Measurements from ENCODE around the gene CAVIN2. TPM values are rescaled to one million over a fixed set of nuclear protein-coding genes. Genes with fewer than 3 reads are reported as not detected.

The CAVIN2 gene, protein sequence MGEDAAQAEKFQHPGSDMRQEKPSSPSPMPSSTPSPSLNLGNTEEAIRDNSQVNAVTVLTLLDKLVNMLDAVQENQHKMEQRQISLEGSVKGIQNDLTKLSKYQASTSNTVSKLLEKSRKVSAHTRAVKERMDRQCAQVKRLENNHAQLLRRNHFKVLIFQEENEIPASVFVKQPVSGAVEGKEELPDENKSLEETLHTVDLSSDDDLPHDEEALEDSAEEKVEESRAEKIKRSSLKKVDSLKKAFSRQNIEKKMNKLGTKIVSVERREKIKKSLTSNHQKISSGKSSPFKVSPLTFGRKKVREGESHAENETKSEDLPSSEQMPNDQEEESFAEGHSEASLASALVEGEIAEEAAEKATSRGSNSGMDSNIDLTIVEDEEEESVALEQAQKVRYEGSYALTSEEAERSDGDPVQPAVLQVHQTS
- 93.9 TPM for total RNA-seq
- long read RNA-seq, transcript CAVIN2-201 (2 exons, 3,229 nt) = major isoform, 261 of 273 reads
- long read RNA-seq, partial matches to known transcripts = 10 of 273 reads
- long read RNA-seq, other reads (novel, unspliced or antisense) = 2 of 273 reads

DNA sequence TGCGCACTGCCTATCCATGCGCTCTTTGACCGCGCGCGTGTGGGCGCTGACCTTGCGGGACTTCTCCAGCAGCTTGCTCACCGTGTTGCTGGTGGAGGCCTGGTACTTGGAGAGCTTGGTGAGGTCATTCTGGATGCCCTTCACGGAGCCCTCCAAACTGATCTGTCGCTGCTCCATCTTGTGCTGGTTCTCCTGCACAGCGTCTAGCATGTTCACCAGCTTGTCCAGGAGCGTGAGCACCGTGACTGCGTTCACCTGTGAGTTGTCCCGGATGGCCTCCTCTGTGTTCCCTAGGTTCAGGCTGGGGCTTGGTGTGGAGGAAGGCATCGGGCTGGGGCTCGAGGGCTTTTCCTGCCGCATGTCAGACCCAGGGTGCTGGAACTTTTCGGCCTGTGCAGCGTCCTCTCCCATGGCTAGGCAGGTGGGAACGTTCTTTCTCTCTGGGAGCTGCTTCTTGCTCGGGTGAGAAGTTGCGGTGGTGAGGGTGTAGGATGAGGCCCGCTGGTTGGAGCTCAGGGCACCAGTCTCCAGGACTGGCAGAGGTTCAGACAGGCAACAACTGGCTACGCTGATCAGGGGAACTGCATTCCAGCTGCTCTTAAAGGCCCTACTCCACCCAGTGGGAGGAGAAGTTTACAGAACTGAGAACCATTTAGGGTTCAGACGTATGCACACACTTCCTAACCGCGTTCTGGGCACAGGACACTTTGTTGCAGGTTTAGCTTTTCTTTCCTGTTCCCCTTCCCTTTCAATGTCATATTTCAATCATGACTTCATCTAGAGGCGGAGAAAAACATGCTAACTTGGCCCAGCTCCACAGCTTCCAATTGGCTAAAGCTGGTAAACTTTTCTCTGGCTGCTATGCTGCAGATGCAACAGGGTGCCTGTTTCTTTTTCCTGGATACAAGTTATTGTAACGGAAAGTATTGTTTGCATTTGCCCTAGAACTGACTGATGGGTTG is at the start of gene CAVIN2:
Gene CAVIN2, minus strand, starts transcription at position 574 of the 962 bp plus-strand sequence. Its CDS starts 163 bp downstream, at position 411.
- intact Hi-C loops (cut with micrococcal nuclease) = no loop called here

DNA sequence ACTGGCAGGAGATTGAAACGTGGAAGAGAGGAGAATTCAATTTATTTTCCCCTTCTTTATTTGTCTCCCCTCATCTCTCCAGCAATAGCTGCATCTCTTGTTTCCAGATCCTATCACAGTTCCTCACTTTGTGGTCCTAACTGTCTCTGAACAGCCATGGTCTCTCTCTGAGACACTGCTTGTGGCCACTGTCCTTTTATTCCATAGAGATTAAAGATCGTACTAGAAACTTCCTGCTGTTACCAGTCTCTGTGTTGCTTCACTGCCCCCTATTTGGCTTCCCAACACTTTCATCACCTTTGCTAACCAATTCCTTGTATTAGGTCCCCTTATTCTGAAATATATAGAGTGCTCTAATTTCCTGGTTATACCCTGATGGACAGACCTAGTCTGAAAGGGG is 48.9 kb upstream of the CAVIN2 start:
- H3K27ac ChIP-seq (replicated peaks) = no peak overlapping the region
- no peak for DNase-seq
- no peaks in the 10 kb centered on the region for H3K36me3 ChIP-seq
- no peaks in the 10 kb centered on the region for H3K4me1 ChIP-seq
- H3K27me3 ChIP-seq (ENCODE audit: low read depth) = no peaks in the 10 kb centered on the region
- intact Hi-C loops (cut with micrococcal nuclease) = no loop called here
- TF ChIP-seq, protein P1, sequence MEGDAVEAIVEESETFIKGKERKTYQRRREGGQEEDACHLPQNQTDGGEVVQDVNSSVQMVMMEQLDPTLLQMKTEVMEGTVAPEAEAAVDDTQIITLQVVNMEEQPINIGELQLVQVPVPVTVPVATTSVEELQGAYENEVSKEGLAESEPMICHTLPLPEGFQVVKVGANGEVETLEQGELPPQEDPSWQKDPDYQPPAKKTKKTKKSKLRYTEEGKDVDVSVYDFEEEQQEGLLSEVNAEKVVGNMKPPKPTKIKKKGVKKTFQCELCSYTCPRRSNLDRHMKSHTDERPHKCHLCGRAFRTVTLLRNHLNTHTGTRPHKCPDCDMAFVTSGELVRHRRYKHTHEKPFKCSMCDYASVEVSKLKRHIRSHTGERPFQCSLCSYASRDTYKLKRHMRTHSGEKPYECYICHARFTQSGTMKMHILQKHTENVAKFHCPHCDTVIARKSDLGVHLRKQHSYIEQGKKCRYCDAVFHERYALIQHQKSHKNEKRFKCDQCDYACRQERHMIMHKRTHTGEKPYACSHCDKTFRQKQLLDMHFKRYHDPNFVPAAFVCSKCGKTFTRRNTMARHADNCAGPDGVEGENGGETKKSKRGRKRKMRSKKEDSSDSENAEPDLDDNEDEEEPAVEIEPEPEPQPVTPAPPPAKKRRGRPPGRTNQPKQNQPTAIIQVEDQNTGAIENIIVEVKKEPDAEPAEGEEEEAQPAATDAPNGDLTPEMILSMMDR (IDR thresholded peaks at IDR 0.05; ENCODE audit: borderline replicate concordance) = peak; percentile 9
- no peak overlapping the region for H3K4me3 ChIP-seq
- H3K9me3 ChIP-seq (replicated peaks) = peaks cover 8% of the 10 kb centered on the region

More for the DNA sequence above, at the start of gene CAVIN2:
- Histone ChIP-seq H3K27ac (replicated peaks) (peak within 1 kb of the TSS; percentile 96), H3K9me3 (replicated peaks) (no peaks in the 10 kb centered on the region), H3K36me3 (peaks cover 22% of the 10 kb centered on the region), H3K4me3 (peak within 1 kb of the TSS; percentile 79), H3K27me3 (ENCODE audit: low read depth) (no peaks in the 10 kb centered on the region), H3K4me1 (peaks cover 90% of the 10 kb centered on the region)
- TF ChIP-seq, protein P1 (IDR thresholded peaks at IDR 0.05; ENCODE audit: borderline replicate concordance) = peak; percentile 36
- DNase-seq = peak; percentile 71

DNA sequence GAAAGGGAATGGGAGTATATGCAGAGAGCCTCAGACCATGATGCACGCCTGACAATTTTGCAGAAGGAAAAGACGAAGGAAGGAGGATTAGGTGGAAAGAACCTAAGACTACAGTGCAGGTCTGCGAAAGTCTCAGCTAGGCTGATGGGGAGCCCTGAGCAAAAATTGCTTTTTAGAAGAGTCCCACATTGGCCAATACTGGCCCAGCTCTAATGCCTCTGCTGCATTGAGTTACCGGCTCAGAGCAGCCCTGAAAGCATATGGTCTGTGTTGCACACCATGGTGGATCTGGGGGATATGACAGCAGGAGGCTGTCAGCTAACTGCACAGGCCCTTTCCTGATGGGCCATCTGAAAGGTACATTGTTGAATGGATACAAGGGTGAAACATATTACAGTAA is 48.3 kb upstream of the CAVIN2 start:
- Histone ChIP-seq H3K36me3 (no peaks in the 10 kb centered on the region), H3K27me3 (ENCODE audit: low read depth) (no peaks in the 10 kb centered on the region), H3K9me3 (replicated peaks) (peaks cover 8% of the 10 kb centered on the region), H3K27ac (replicated peaks) (no peak overlapping the region), H3K4me3 (no peak overlapping the region), H3K4me1 (no peaks in the 10 kb centered on the region)
- TF ChIP-seq, protein P1 (IDR thresholded peaks at IDR 0.05; ENCODE audit: borderline replicate concordance) = no peak
- no peak for DNase-seq
- intact Hi-C loops (cut with micrococcal nuclease) = no loop called here

DNA sequence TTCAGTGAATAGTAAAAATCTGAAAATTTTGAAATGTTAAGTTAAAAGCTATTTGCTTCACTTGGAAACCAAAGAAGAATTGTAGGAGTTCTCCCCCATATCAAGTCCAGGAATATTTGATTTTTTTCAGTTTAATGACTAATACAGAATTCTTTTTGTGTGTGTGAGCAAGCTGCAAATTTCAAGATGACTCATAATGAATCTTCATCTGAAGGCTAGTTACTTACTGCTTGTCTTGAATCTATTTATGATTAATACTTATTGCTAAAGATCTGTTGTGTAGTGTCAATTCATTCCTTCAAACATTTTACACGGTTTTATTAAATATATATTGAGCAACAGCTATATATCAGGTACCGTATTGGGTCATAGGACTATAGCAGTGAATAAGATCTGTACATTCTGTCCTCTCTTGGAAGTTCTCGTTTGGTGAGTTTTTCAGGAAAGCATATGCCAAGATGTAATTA is 47.8 kb upstream of the CAVIN2 start:
- Histone ChIP-seq H3K4me3 (no peak overlapping the region), H3K4me1 (no peaks in the 10 kb centered on the region), H3K27ac (replicated peaks) (no peak overlapping the region), H3K36me3 (no peaks in the 10 kb centered on the region), H3K9me3 (replicated peaks) (peaks cover 8% of the 10 kb centered on the region), H3K27me3 (ENCODE audit: low read depth) (no peaks in the 10 kb centered on the region)
- intact Hi-C loops (cut with micrococcal nuclease) = no loop called here
- DNase-seq = no peak
- TF ChIP-seq, protein P1 (IDR thresholded peaks at IDR 0.05; ENCODE audit: borderline replicate concordance) = no peak

DNA sequence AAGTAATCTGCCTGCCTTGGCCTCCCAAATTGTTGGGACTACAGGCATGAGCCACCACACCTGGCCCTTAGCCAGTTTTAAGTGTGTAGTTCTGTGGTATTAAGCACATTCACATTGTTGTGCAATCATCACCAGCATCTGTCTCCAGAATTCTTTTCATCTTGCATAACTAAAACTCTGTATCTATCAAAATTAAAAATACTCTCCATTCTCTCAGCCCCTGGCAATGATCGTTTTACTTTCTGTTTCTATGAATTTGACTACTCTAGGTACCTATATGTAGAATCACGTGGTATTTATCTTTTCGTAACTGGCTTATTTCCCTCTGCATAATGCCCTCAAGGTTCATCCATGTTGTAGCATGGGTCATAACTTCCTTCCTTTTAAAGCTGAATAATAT is 45.5 kb upstream of the CAVIN2 start:
- Histone ChIP-seq H3K4me3 (no peak overlapping the region), H3K36me3 (no peaks in the 10 kb centered on the region), H3K9me3 (replicated peaks) (peaks cover 8% of the 10 kb centered on the region), H3K27me3 (ENCODE audit: low read depth) (no peaks in the 10 kb centered on the region), H3K4me1 (peaks cover 7% of the 10 kb centered on the region), H3K27ac (replicated peaks) (no peak overlapping the region)
- no peak for DNase-seq
- TF ChIP-seq, protein P1 (IDR thresholded peaks at IDR 0.05; ENCODE audit: borderline replicate concordance) = no peak
- intact Hi-C loops (cut with micrococcal nuclease) = no loop called here

Data from left ventricle myocardium inferior (tissue), 1 donor.